ENCODE results near the gene TM4SF4.
"Not testable (repeated sequence)": the region's sequence is repeated elsewhere in the genome, so short reads cannot be mapped to it uniquely, and the experiment has no call there.

Gene TM4SF4, protein sequence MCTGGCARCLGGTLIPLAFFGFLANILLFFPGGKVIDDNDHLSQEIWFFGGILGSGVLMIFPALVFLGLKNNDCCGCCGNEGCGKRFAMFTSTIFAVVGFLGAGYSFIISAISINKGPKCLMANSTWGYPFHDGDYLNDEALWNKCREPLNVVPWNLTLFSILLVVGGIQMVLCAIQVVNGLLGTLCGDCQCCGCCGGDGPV

DNA sequence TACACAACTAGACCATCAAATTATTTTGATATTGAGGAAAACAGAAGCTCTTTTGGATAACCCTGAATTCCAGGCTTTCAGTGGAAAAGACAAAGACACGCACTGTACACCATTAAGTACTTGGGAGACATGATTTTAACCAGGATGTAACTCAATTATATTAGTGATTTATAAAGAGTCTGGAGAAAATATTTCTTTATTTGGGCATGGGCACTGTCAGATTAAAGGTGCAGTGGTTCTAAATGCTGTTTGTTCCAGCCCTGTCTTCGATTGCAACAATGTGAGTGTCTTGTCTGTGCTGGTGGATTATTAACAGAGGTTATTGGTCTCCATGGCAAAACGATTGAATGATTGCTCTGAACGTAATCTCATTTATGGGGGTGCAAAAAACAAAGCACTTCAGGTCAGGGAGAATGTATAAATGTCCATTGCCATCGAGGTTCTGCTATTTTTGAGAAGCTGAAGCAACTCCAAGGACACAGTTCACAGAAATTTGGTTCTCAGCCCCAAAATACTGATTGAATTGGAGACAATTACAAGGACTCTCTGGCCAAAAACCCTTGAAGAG lies at the start of gene TM4SF4:
TSS of gene TM4SF4 (plus strand) at position 448 of the 568 bp plus-strand sequence. CDS start 181 bp downstream, outside the sequence.
- DNase-seq, result no peak

DNA sequence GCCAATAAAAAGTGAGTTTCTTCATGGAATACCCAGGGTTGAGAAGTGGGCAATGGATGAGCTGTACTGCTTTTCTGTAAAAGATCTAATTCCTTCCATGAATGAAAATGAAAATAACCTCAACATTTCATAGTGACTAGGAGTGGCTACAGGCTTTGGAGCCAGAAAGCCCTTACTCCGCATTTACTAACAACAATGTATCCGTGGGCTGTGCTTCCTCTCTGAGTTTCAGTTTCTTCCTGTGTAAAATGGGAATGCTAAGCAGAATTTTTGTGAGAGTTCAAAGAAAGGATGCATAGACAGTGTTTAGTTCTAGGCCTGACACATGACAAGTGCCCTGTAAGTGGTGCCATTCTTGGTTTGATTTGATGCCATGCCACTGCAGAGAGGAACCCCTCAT lies 49.6 kb upstream of the TM4SF4 start:
- no peak for DNase-seq

DNA sequence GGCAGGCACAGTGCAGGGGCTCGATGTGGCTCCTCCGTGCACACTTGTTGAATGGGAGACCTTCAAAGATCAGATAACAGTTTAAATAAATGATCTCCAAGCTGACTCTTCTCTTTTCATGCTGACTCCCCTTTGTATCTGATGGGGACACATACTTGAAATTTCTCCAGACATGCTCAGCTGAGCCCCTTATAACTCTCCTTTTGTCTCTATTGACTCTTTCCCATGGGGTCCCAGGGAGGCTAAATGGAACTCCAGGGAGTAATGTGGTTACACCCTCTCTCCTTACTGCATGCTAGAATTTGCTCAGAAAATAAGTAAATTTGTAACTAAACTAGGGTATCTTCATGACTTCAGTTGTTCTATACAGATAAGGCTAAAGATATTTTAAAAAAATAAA lies 48.2 kb upstream of the TM4SF4 start:
- no peak for DNase-seq

DNA sequence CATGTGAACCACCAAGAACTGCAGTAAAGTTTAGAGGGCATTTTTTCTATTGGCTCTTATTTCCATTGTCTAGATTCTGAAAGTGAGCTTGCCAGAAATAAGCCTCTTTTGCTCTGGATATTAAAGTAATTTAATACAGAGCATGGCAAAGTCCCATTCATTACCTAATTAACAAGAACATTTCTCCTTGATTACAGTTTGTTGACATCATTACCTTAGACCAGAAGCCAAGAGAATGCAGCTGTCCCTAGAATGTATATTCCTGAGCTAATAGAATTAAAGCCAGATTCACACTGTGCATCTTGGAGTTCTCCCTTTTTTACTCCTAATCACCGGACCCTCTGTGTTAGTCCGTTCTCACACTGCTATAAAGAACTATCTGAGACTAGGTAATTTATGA lies 46.4 kb upstream of the TM4SF4 start:
- no peak for DNase-seq

DNA sequence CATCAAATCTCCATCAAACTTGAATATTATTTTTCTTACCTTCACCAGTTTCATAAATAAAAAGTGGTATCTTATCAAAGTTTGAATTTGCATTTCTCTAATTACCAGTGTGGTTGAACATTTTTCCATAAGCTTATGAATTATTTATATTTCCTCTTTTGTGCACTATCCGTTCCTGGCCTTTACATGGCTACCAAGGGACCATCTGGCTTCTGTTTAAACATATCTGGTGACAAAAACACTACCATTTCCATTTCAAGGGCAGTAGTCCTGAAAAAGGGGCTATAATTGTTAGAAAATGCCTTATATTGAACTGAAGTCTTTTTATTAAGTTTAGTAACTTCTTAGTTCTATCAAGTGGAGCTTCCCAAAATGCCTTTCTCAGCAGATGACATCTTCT lies 44.3 kb upstream of the TM4SF4 start:
- DNase-seq, result no peak

DNA sequence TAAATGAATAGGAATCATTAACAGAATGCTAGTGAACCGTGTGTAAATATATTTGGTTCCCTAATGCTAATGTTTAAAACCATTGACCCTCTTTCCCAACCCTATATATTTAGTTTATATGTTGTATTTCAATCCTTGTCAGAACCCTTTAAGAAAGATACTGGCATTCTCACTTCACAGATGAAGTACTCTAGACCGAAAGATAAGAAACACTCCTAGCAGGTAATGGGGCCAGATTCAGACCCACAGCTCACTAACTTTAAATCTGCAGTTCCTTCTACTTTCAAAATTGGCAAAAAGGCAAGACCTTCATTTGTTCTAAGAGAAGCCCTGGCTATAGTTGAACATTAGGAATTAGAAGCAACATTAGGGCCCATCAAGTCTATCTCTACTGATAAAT lies 42.3 kb upstream of the TM4SF4 start:
- no peak for DNase-seq

DNA sequence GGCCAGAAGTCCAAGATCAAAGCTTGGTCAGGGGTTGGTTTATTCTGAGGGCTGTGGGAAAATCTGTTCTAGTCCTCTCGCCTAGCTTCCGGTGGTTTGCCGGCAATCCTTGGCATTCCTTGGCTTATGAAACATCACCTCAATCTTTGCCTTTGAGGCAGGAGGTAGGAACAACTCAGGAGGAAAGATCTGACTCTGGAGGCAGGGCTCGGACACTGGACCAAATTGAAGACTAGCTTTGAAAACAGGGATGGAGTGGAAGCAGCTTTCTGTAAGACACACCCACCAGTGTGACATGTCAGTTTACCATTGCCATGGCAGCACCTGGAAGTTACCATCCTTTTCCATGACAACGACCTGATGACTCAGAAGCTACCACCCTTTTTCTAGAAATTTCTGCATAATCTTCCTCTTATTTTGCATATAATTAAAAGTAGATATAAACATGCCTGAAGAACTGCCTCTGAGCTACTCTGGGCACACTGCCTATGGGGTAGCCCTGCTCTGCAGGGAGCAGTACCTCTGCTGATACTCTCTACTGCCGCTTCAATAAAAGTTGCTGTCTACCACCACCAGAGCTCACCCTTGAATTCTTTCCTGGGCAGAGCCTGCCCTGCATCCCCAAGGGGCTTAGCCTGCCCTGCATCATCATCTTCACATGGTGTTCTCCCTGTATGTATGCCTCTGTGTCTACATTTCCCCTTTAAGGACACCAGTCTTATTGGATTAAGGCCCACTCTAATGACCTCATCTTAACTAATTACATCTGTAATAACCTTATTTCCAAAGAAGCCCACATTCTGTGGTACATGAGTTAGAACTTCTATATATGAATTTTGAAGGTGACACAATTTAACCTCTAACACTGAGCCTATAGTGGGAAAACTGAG lies 38.3 kb upstream of the TM4SF4 start:
- DNase-seq, result no peak

DNA sequence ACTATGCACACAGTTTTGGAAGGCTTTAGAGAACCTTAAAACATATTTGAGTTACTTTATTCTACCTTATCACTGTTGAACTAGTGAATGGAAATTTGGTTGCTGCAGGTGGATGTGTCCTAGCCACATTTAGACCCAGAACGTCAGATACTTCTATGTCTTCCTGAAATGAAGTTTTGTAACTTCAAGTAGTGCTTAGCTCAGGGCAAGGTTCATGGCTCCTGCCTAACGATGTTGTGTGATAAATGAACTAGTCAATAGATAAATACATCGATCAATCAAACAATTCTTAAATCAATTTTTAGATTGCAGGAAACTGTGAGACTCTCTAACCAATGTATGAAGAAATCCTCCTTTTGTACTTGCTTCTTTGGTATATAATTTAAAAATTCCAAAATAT lies 37.2 kb upstream of the TM4SF4 start:
- no peak for DNase-seq

DNA sequence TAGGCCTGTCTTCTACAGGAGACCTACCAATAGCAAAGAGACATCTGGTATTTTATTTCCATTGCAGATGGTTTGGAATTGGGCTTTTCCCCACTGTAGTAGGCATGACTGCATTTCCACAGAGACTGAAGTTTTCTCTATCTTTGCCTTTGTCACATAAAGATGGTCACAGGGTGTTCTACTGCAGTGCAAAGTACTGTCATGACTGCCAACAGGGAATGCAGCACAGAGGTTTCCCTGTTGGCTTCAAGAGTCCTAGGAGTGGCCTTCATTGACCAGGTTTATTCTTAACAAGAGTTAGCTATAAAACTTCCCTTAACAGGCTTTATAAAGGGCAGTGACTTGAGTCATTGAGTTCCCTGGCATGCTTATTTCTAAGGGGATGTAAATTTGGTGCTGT lies 36.8 kb upstream of the TM4SF4 start:
- DNase-seq, result no peak

DNA sequence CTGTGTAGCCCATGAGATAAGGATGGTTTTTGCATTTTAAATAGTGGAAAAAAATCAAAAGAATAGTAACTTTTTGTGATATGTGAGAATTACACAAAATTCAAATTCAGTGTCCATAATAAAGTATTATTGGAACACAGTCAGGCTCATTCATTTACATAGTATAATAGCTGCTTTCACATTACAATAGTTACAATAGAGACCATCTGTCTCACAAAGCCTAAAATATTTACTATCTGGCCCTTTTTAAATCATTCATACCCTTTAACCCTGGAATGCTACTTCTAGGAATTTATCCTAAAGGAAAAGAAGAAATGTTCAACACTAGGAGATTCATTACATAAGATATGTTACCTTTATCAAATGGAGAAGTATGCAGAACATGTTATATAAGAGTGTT lies 35.5 kb upstream of the TM4SF4 start:
- DNase-seq, result no peak

DNA sequence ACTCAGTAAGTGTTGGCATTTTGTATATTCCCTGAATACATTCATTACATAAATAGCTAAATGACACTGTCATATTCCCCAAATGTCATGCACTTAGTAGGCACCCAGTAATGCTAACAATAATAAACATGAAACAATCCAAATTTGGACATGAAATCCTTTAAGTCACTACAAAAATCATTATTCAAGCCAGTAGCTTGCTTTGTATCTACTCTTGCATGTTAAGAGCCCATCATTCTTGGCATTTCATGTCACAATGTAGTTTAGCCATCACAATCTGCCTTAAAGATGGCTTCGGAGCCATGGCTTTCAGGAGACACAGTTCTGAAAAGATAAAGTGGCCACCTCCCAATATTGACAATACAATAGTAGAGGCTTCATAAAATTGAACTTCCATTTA lies 32.9 kb upstream of the TM4SF4 start:
- no peak for DNase-seq

DNA sequence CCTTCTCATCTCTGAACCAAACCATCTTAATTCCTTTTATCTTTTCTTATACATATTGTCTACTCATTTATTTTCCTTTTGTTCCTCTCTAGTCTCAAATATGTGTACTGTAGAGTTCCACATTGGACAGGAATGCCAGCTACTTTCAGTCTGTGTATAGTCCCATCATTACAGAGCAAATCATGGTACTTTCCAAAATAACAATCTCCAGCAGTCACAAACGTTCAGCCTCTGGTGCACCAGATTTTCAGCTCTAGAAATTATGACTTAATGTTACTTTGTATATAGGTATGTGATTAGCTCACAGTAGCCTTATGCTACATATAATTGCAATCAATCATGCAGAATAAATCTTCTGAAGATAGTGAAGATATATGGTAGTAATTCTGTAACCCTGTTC lies 32.5 kb upstream of the TM4SF4 start:
- DNase-seq, result no peak

DNA sequence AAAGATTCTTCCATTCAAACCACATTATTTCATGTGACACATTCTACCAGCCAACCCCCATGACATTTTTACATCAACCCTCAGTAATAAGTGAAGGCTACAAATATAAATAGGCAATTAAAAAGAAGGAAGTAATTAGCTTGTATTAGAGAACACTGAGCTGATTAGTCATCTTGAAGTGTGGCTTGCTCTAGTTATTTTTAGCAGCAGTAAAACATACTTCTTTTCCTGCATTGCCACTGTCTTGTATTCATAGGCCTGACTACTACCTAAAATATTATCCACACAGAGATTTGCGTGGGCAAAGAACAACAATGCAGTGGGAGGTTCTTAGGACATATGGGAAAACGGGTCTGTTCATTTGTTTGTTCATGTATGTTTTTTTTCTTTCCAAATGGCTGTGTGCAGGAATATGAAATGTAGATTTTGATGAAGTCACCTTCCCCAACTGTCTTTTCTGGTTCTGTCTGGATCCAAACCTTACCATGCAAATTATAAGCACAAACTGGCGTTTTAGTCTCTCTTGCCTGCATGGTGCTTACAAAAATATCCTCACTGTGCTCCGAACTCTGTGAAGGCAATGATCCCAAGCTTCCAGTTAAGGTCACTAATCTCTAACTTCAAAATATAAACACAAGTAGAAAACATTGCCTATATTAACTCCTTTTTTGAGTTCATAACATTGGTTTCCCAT lies 31.5 kb upstream of the TM4SF4 start:
- DNase-seq, result no peak

DNA sequence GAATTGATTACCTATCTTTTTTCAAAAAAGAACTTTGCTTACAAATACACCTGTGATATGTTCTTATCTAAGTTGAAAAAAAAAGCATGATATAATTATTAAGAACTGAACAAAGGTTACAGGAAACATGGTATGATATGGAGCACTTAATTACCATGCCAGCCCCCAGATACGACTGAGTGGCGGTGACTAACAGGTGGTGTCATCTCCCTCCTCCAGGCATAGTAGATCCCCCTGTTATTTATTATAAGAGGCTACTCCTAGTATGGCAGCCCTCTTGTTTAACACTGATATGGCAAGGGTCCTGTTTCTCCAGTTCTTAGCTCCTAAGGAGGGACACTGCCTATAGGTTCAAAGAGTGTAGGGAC lies 31.0 kb upstream of the TM4SF4 start:
- DNase-seq, result no peak

DNA sequence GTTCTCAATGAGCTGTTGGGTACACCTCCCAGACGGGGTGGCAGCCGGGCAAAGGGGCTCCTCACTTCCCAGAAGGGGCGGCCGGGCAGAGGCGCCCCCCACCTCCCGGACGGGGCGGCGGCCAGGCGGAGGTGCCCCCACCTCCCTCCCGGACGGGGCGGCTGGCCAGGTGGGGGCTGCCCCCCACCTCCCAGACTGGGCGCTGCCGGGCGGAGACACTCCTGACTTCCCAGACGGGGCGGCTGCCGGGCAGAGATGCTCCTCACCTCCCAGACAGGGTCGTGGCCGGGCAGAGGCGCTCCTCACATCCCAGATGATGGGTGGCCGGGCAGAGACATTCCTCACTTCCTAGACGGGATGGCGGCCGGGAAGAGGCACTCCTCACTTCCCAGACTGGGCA lies 29.6 kb upstream of the TM4SF4 start:
- not testable (repeated sequence) for DNase-seq

DNA sequence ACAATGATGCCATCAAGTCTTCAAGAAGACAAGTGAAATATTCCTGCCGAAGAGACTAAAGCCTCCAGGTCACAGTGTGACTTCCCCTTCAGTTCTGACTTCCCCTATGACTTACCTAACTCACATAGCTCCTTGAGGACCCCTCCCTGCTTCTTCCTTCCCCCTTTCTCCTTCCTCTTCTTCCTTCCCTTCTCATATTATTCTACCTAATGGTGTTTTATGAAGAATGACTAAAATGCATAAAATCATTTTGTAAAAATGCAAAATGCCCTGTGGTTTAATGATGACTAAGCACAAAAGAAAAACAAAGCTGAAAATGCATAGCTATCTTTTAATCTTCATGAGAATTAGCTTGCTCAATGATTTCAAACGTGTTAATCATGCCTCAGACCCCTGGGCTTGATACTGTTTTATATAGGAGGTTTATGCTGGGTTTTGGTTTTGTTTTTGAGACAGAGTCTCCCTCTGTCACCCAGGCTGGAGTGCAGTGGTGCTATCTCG lies 26.1 kb upstream of the TM4SF4 start:
- no peak for DNase-seq

DNA sequence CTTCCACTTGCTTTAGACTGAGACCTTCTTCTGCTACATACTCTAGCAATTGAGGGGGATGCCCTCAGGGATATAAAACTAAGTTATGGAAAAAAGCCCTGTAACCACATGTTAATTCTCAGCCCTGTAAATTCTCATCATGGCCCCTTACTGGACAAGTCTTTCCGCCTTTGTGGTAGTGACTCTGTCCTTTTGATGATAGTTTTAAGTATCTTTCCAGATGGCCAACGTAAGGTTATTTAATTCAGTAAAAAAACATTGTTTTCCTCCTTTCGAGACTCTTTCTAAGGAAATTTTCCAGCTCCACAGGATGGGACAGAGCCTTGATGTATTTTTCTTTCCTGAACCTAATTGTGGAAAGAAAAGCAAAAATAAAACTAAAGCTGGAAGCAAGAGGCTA lies 25.3 kb upstream of the TM4SF4 start:
- DNase-seq, result no peak

DNA sequence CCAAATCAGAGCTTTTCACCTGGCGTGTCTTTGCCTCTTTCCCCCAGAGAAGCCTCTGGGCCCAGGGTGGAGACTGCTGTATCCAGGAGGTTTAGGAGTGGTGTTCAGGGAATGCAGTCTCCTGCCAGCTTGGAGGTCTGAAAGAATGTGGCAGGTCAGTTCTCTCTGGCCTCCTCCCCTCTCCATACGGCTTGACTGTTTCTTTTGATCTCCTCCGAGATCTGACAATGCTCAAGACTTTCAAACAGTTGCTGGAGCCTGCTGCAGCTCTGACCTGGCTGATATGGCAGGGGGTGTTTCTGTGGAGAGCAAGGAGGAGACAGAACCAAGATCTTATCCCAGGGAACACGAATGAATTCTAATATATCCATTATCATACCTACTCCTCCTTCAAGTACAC lies 24.7 kb upstream of the TM4SF4 start:
- no peak for DNase-seq

DNA sequence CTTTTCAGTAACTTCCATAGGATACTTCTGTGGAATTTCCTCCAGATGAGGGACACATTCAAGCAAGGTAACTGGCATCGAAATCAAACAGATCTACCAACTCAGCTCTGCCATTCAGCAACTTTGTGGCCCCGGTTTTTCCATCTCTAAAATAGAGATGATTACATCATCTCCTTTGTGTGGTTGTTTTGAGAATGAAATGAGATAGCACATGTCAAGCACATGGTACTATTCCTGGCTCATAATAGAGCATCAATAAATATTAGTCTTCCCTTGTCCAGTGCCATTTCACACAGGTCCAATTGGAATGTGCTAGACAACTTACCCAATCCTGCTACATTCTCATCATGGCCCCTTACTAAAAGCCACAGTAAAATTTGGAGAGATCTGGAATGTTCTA lies 24.2 kb upstream of the TM4SF4 start:
- DNase-seq, result no peak

DNA sequence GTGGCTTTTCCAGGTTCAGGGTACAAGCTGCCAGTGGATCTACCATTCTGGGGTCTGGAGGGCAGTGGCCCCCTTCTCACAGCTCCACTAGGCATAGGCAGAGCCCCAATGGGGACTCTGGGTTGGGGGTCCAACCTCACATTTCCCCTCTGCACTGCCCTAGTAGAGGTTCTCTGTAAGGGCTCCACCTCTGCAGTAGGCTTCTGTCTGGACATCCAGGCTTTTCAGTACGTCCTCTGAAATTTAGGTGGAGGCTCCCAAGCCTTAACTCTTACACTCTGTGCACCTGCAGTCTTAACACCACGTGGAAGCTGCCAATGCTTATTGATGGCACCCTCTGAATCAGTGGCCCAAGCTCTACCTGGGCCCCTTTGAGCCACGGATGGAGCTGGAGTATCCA lies 22.5 kb upstream of the TM4SF4 start:
- DNase-seq, result no peak

DNA sequence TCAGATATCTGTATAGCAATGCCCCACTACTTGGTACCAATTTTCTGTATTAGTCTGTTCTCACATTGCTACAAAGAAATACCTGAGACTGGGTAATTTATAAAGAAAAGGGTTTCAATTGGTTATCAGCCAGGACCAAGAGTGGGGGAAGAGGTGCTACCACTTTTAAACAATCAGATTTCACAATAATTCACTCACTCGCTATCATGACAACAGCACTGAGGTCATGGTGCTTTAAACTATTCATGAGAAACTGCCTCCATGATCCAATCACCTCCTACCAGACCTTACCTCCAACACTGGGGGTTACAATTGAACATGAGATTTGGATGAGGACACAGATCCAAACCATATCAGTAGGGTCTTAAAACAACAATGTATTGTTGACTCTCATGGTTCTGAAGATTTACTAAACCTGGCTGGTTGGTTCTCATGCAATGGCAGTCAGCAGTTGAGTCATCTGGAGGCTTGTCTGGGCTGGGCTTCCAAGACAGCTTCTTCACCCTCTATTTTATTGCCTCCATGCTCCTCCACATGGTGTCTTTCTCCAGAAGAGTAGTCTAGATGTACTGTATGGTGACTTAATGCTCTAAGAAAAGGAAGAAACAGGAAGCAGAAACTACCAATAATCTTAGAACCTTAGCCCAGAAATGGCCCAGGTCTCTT lies 21.2 kb upstream of the TM4SF4 start:
- no peak for DNase-seq

DNA sequence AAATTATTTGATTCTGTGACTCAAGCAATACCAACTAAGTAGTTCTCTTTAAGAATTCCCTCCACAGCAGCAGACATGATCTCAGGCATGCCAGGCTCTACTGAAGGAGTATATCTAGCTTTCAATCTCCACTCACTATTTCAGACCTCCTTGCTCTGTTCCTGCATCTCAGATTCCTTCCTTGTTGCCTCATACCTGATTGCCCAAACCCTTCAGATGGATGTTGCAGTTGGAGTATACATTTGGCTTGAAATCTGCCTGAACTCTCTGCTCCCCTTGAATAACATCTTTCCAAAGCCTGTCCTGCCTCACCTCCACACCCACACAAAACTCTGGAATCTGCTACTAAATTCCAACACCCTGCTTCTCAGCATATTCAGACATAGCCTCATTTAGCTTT lies 19.8 kb upstream of the TM4SF4 start:
- DNase-seq, result no peak

DNA sequence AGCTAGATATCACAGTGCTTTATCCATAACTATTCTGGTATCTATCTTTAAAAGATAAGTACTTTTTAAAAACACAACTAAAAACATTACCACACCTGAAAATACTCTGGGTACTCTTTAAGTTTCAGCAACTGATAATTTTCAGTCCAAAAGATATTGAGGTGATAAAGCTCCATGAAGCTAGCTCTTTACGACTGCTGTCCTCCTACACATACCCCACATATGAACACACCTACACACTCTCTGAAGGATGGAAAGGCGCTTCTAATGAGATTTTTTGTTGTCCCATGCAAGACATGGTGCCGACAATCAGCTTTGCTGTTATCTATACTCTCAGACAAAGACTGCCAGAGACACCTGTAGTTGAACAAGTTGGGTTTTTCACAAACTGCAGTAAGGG lies 19.1 kb upstream of the TM4SF4 start:
- no peak for DNase-seq
